Measurements from ENCODE around the gene PPM1J. TPM values are rescaled to one million over a fixed set of nuclear protein-coding genes. Genes with fewer than 3 reads are reported as not detected.
"Not testable (repeated sequence)": the region's sequence is repeated elsewhere in the genome, so short reads cannot be mapped to it uniquely, and the experiment has no call there.

PPM1J gene
- polyA plus RNA-seq, 3 donors: 0.28 to 0.75 (median 0.69) TPM

GRCh38 chr1:112727716-112728115 is 12.6 kb upstream of the PPM1J start:
- Histone ChIP-seq H4K20me1 (ENCODE audit: insufficient read depth, low read length) (no peaks in the 10 kb centered on the region), H3K36me3 (replicated peaks in 1 of 2; ENCODE audit: control insufficient read depth in 1 of 2, insufficient read depth in 2 of 2, low read length in 2 of 2) (no peaks in the 10 kb centered on the region), H3K9me3 (replicated peaks in 1 of 2; ENCODE audit: control insufficient read depth in 1 of 2, insufficient read depth in 1 of 2, low read length in 2 of 2) (no peaks in the 10 kb centered on the region), H3K4me1 (ENCODE audit: control insufficient read depth in 1 of 2, insufficient read depth in 2 of 2, low read length in 2 of 2) (peaks cover 8 to 11% of the 10 kb centered on the region in 2 donors), H3K9ac (ENCODE audit: insufficient read depth, low read length, poor library complexity, severe bottlenecking) (no peak overlapping the region), H2AFZ (ENCODE audit: insufficient read depth, low read depth, low read length, poor library complexity, severe bottlenecking) (no peak overlapping the region), H3K27me3 (ENCODE audit: control insufficient read depth in 2 of 2, insufficient read depth in 2 of 2, low read length in 2 of 2) (no peaks in the 10 kb centered on the region), H3K4me2 (replicated peaks; ENCODE audit: extremely low read depth, low read length, poor library complexity, severe bottlenecking) (no peak overlapping the region), H3K4me3 (replicated peaks in 1 of 3; ENCODE audit: low read depth in 2 of 3, low read length in 3 of 3) (no peak overlapping the region), H3K79me2 (ENCODE audit: insufficient read depth, low read length) (no peaks in the 10 kb centered on the region), H3K27ac (ENCODE audit: low read depth in 1 of 2, low read length in 2 of 2) (no peak overlapping the region)
- intact Hi-C loops (cut with micrococcal nuclease): no loop called here
- WGBS (ENCODE audit: insufficient coverage): 100% methylated on average over 1 of the region's 2 CpGs
- Mint-ChIP-seq H3K27ac (no peak overlapping the region), H3K4me3 (no peak overlapping the region), H3K36me3 (no peaks in the 10 kb centered on the region), H3K4me1 (peaks cover 17% of the 10 kb centered on the region), H3K27me3 (ENCODE audit: low read depth in 3 of 3) (peaks cover 2 to 6% (median 2%) of the 10 kb centered on the region in 3 donors), H3K9me3 (peaks cover 0 to 1% (median 0%) of the 10 kb centered on the region in 7 donors)
- no peak for TF ChIP-seq CTCF (IDR thresholded peaks at IDR 0.05)
- DNase-seq: no peak

GRCh38 chr1:112724240-112724639 is 9.1 kb upstream of the PPM1J start:
- H3K79me2 ChIP-seq (ENCODE audit: insufficient read depth, low read length); H3K27me3 Mint-ChIP-seq (ENCODE audit: low read depth in 3 of 3); H3K36me3 ChIP-seq (replicated peaks in 1 of 2; ENCODE audit: control insufficient read depth in 1 of 2, insufficient read depth in 2 of 2, low read length in 2 of 2); H2AFZ ChIP-seq (ENCODE audit: insufficient read depth, low read depth, low read length, poor library complexity, severe bottlenecking); H3K27me3 ChIP-seq (ENCODE audit: control insufficient read depth in 2 of 2, insufficient read depth in 2 of 2, low read length in 2 of 2); DNase-seq; H3K9ac ChIP-seq (ENCODE audit: insufficient read depth, low read length, poor library complexity, severe bottlenecking); H3K27ac ChIP-seq (ENCODE audit: low read depth in 1 of 2, low read length in 2 of 2); H4K20me1 ChIP-seq (ENCODE audit: insufficient read depth, low read length); H3K9me3 ChIP-seq (replicated peaks in 1 of 2; ENCODE audit: control insufficient read depth in 1 of 2, insufficient read depth in 1 of 2, low read length in 2 of 2); H3K27ac Mint-ChIP-seq; intact Hi-C loops (cut with micrococcal nuclease); H3K4me2 ChIP-seq (replicated peaks; ENCODE audit: extremely low read depth, low read length, poor library complexity, severe bottlenecking); H3K9me3 Mint-ChIP-seq; H3K4me3 Mint-ChIP-seq; H3K4me3 ChIP-seq (replicated peaks in 1 of 3; ENCODE audit: low read depth in 2 of 3, low read length in 3 of 3); H3K36me3 Mint-ChIP-seq: not testable (repeated sequence)
- H3K4me1 ChIP-seq (ENCODE audit: control insufficient read depth in 1 of 2, insufficient read depth in 2 of 2, low read length in 2 of 2): peaks cover 14 to 16% of the 10 kb centered on the region in 2 donors
- WGBS (ENCODE audit: insufficient coverage): no CpG with 5 or more reads among the region's 4 CpGs
- H3K4me1 Mint-ChIP-seq: peaks cover 15% of the 10 kb centered on the region
